ENCODE data around the gene SYNM.

SYNM gene

GRCh38 chr15:99163271-99164062 is 58.6 kb downstream of the SYNM start:
- no peak for DNase-seq
- intact Hi-C loops (cut with DNase I) = no loop called here

DNA sequence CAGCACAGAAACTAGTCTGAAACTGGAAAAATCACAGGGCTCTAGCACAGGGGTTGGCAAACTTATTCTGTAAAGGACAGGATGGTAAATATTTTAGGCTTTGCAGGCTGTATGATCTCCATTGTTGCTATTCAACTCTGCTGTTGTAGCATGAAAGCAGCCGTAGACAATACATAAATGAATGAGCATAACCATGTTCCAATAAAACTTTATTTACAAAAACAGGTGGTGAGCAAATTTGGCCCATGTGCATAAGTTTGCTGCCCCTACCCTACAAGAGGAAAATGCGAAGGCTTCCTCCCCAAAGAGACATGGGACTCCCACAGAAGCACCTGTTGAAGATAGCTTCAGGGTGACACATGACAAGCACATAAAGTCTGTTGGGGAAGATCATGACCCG is 59.2 kb downstream of the SYNM start:
- intact Hi-C loops (cut with DNase I) = no loop called here
- DNase-seq = no peak

DNA sequence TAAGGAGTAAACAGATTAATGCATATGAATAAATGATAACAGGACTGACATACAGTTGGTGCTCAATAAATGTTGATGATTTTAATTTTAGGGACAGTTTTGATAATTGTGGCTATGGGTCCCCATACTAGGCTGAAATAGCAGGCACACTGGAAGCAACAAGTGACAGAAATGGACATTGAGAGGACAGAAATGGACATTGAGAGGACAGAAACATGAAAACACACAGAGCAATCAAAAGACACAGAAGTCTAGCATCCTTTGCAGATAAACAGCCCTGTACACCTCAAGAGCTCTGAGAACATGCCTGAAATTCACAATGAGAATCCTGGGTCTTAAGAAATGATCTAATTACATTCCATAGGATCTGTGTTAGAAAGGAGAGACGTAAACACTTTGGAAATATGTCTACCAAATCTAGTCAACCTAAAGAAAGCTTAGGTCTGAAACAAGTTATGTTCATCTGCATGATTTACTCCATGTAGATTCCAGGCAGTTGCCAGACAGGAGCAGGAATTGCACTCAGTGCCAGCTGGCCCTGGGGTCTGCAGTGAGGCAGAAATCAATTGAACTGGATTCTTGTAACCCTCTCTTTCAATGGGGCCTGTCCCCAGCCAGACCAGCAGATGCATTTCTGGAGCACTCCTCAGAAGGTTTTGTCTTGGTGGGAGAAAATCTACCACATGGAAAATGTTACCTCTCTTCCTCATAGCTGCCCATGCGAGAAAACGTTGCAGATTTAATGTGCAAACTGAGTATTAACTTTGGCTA is 60.3 kb downstream of the SYNM start:
- no peak for DNase-seq
- intact Hi-C loops (cut with DNase I) = no loop called here

DNA sequence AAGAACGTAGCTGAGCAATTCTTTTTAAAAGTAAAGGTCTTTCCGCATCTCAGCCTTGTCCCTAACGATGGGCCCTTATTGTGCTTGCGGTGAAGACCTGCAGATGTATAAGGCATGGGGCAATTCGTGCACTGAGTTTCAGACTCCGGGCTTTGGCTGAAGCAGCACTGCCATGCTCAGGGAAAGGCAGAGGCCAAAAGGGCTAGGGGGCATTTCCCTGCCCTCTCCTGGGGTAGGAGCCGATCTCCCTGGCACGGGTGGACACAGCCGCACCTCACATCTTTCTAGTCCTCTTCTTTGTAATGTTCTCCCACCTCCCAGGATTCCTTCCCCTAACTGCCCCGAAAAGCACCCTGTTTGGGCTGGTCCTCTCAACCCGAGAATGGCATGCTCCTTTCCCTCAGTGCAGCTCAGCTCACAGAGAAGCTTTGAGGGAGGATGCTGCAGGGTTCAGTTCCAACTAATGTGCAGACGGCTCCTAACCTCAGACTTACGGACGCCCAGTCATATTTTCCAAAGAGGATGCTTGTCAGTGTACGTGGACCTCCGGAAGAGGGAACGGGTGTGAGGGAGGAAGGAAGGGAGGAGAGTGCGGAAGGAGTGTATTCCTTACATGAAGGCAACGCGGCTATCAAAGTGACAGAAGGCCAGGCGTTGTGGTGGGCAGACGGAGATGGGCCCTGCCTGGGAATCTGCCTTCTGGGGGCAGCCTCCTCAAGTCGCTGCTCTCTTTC is 61.2 kb downstream of the SYNM start:
- DNase-seq = no peak
- intact Hi-C loops (cut with DNase I) = no loop called here

- intact Hi-C loops (cut with DNase I) = no loop called here
- DNase-seq = no peak
Measured at GRCh38 chr15:99167201-99167600, 62.3 kb downstream of the SYNM start.

- no peak for DNase-seq
- intact Hi-C loops (cut with DNase I) = no loop called here
Measured at GRCh38 chr15:99167640-99168039, 62.8 kb downstream of the SYNM start.

DNA sequence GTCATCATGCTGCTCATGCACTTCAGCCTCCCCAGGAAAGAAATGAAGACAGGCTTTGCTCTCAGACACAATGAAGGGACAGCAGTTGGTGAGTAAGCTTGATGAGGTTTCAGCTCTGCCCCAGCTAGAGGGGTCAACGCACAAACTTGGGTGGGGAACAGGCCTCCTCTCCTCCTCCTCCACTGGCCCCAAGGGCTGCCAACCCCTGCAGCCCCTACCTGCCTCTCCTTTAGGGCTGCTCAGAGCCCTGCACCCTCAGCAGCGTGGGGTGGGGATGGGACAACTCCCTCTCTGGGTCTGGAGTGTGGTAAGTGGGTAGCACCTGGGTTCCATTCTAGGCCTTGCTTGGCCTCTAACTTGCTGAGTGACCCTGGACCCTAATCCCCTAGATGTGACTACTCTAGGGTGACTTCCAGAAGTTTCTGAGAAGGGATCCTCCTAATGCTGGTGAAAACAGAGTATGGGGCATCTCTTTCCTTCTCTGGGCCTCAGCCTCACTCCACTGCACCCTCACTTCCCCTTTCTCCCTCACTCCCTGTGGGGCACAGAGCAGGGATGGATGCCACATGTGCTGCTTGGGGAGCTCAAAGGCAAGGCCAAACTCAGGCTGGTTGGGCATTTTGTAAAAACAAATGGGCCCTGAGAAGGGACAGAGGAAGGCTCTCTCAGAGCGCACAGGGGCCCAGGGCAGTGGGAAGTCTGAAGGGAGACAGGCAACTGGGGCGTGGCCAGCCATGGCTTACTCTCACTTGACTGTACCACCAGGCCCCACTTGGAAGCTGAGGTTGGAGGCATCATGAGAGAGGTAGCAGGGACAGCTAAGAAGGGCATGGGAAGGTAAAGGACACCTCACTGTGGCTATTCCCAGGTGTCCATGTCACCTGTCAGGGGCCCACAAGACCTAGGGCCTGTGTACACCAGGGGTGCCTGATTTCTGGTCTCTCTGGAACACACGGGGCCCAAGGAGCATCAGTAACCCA is 64.0 kb downstream of the SYNM start:
- no peak for DNase-seq

GRCh38 chr15:99169769-99170311 is 65.0 kb downstream of the SYNM start:
- DNase-seq = no peak
- intact Hi-C loops (cut with DNase I) = loop anchor here (2.0 kb wide), 1 partner anchor 43 kb away; no protein-coding TSS in a partner anchor

More for the DNA sequence above, 64.0 kb downstream of the SYNM start:
- intact Hi-C loops (cut with DNase I) = no loop called here

- intact Hi-C loops (cut with DNase I) = loop anchor here (2.0 kb wide), 1 partner anchor 42 kb away; no protein-coding TSS in a partner anchor
Measured at GRCh38 chr15:99170476-99171065, 65.7 kb downstream of the SYNM start.

DNA sequence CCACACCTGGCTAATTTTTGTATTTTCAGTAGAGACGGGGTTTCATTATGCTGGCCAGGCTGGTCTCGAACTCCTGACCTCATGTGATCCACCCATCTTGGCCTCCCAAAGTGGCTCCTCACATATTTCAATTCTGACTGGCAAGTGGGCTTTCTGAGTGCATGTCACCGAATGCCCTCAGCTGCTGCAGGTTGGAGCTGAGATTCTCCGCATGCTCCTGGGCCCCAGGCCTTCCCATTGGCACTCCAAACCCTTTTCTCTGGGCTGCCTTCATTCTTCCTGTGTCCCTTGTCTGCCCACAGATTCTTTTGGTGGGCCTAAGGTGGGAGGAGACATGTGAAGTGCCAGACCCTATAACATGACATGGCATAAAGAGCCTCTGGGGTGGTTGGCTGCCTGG is 67.3 kb downstream of the SYNM start:
- no peak for DNase-seq
- intact Hi-C loops (cut with DNase I) = no loop called here

More at GRCh38 chr15:99170476-99171065, 65.7 kb downstream of the SYNM start:
- no peak for DNase-seq

GRCh38 chr15:99172989-99173388 is 68.1 kb downstream of the SYNM start:
- no peak for DNase-seq
- intact Hi-C loops (cut with DNase I) = no loop called here

DNA sequence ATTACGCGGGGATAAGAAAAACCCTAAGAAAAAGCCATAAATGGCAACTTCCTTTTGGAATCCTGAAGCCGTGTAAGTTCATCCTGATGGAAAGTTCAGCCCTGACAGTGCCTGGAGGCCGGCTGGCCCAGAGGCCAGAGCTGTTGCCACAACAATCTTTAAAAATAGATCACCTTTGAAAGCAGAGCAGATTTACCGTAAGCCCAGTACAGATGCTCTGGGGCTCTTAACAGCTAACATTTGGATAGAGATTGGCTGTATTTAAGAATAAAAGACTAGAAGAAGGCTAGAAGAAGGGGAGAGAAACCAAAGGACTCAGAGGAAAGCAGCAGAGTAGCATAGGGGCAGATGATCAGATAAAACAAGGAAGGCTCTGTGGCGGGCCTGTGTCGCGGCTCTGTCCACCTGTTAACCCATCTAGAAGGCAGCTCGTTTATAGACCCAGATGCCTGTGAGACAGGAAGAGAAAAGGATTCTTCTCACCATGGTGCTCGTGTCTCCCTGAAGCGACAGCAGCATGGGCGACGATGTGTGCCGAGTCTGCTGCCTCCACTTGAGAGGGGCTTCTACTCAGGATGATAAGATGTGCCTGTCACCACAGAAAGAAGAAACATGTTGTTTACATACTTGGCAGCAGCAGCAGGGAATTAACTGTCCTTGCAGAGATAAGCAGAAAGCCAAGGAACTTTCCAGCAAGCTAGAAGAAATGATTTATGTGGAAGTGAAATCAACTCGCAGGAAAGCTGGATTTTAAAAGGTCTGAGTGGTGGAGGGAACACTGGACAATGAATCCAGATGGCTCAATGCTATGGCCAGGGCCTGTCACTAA is 69.9 kb downstream of the SYNM start:
- intact Hi-C loops (cut with DNase I) = no loop called here
- no peak for DNase-seq

DNA sequence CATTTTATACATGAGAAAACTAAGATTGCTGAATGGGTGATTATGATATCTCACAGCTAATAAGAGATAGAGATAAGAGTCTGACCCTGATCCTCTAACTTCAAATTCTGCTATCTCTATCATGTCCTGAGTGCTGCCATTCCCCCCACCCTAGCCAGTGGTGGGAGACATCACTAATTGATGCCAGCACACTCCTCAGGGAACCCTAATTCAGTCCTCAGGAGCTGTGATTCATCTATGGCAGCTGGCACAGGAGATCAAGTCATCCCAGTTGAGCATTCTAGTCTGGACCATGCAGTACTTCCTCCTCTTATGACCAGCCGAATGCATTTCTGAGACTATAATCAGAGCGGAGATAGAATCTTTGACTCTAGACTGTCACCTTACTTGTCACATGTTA is 71.9 kb downstream of the SYNM start:
- intact Hi-C loops (cut with DNase I) = no loop called here
- no peak for DNase-seq

- intact Hi-C loops (cut with DNase I) = no loop called here
- no peak for DNase-seq
Measured at GRCh38 chr15:99177679-99178078, 72.8 kb downstream of the SYNM start.

DNA sequence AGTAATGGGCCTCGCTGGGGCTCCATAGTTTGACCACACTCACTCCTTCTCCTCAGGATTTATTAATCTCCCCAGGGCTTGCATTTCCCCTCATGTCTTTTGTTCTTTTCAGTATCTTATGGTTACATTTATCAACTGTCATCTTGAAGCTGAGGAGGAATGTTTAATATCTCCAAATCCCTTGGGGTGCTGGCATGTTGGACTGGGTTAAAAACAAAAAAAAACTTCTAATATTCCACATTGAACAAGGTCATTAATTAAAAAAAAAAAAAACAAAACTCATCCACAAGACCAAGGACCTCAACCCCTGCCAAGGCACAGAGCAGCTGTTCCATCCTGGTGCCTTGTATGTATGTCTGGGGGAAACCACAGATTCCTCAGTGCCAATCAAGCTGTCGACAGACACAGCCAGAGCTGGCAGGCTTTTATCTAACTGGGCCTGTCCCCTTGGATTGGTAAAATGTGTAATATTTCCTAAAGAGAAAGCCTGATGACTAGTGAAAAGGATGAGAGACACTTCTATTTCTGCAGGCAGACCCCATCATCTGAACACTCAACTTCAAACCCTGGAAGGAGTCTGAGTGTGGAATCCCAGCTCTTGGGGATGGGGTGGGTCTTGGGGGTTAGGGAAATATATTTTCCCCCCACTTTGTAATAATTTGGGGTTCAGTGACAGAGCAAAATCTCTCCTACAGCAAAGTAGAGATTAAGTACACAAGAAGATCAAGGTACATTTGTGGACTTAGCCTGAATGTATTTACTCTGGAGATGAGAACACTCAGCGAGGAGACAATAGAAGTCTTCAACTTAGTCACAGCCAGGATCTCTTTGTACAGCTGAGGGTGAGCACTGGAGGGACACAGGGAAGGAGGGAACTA is 75.4 kb downstream of the SYNM start:
- intact Hi-C loops (cut with DNase I) = no loop called here

DNA sequence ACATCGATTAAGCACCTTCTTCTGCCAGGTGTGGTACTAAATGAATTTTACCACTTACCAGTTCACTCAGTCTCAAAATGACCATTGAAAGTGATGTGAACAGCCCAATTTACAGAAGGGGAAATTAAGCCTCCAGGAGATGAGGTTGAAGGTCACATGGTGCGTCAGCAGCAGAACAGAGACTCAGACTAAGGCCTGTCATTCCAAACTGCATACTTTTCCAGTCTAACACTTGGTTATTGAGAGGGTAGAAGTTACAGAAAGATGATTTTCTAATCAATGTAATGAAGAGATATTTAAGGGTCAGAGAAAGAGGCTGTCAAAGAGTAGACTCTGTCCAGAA is 76.1 kb downstream of the SYNM start:
- intact Hi-C loops (cut with DNase I) = no loop called here

More for the DNA sequence above, 75.4 kb downstream of the SYNM start:
- DNase-seq = no peak

GRCh38 chr15:99181545-99181971 is 76.7 kb downstream of the SYNM start:
- intact Hi-C loops (cut with DNase I) = no loop called here
- DNase-seq = no peak

More for the DNA sequence above, 76.1 kb downstream of the SYNM start:
- DNase-seq = no peak

Measured in posterior cingulate gyrus (tissue), 11 donors.